ENCODE data around the gene CIAO3. TPM values are rescaled to one million over a fixed set of nuclear protein-coding genes. Genes with fewer than 3 reads are reported as not detected.

CIAO3 gene
- polyA plus RNA-seq, 1 donor from 2014 or later: 57.8 TPM

- H3K4me3 ChIP-seq (ENCODE audit: low read length): no peak overlapping the region
- peaks cover 2% of the 10 kb centered on the region for H3K9me3 ChIP-seq (ENCODE audit: low read length)
- no peaks in the 10 kb centered on the region for H4K20me1 ChIP-seq (ENCODE audit: insufficient read depth)
- H3K27ac ChIP-seq (ENCODE audit: low read length): no peak overlapping the region
- no peak overlapping the region for H2AFZ ChIP-seq (ENCODE audit: low read depth, low read length)
- peak overlapping the region; percentile 29 for H3K9ac ChIP-seq (ENCODE audit: low read length)
- no peaks in the 10 kb centered on the region for H3K27me3 ChIP-seq (ENCODE audit: insufficient read depth, low read depth, low read length)
- no peaks in the 10 kb centered on the region for H3F3A ChIP-seq (ENCODE audit: insufficient read depth, low read length, poor library complexity, severe bottlenecking)
- H3K9me2 ChIP-seq (ENCODE audit: insufficient read depth, low read length): no peaks in the 10 kb centered on the region
- no peak overlapping the region for H3K4me2 ChIP-seq (ENCODE audit: low read length)
- TF ChIP-seq RAD21 (conservative IDR thresholded peaks at IDR 0.05): no peak
- no peak for TF ChIP-seq SMC3 (conservative IDR thresholded peaks at IDR 0.05; ENCODE audit: poor library complexity)
- no peak for TF ChIP-seq MXI1 (conservative IDR thresholded peaks at IDR 0.05; ENCODE audit: poor library complexity, severe bottlenecking)
- TF ChIP-seq CTCF (IDR thresholded peaks at IDR 0.05; ENCODE audit: poor library complexity, severe bottlenecking): no peak
- no peak for TF ChIP-seq EP300 (conservative IDR thresholded peaks at IDR 0.05; ENCODE audit: poor library complexity, severe bottlenecking)
- no peak for TF ChIP-seq REST (IDR thresholded peaks at IDR 0.05; ENCODE audit: borderline replicate concordance)
- TF ChIP-seq TAF1 (IDR thresholded peaks at IDR 0.05; ENCODE audit: low read depth): no peak
- no peak for TF ChIP-seq POLR2AphosphoS5 (IDR thresholded peaks at IDR 0.05)
- TF ChIP-seq EZH2 (IDR thresholded peaks at IDR 0.05; ENCODE audit: borderline replicate concordance, insufficient read depth, low read length, poor library complexity, severe bottlenecking): no peak
- no peaks in the 10 kb centered on the region for H3K36me3 ChIP-seq (ENCODE audit: insufficient read depth, low read length)
- no peaks in the 10 kb centered on the region for H3K79me2 ChIP-seq (replicated peaks; ENCODE audit: insufficient read depth, low read length)
These were observed 10.6 kb upstream of the CIAO3 start for GRCh38 chr16:751152-752006.

GRCh38 chr16:750485-750884, 9.7 kb upstream of the CIAO3 start:
- Histone ChIP-seq H3F3A (ENCODE audit: insufficient read depth, low read length, poor library complexity, severe bottlenecking) (no peaks in the 10 kb centered on the region), H3K4me3 (ENCODE audit: low read length) (no peak overlapping the region), H3K9me2 (ENCODE audit: insufficient read depth, low read length) (no peaks in the 10 kb centered on the region), H3K27me3 (ENCODE audit: insufficient read depth, low read depth, low read length) (no peaks in the 10 kb centered on the region), H3K9ac (ENCODE audit: low read length) (no peak overlapping the region), H3K27ac (ENCODE audit: low read length) (no peak overlapping the region), H4K20me1 (ENCODE audit: insufficient read depth) (no peaks in the 10 kb centered on the region), H2AFZ (ENCODE audit: low read depth, low read length) (no peak overlapping the region), H3K79me2 (replicated peaks; ENCODE audit: insufficient read depth, low read length) (no peaks in the 10 kb centered on the region), H3K4me2 (ENCODE audit: low read length) (no peak overlapping the region), H3K36me3 (ENCODE audit: insufficient read depth, low read length) (no peaks in the 10 kb centered on the region), H3K9me3 (ENCODE audit: low read length) (no peaks in the 10 kb centered on the region)
- TF ChIP-seq MXI1 (conservative IDR thresholded peaks at IDR 0.05; ENCODE audit: poor library complexity, severe bottlenecking) (no peak), POLR2AphosphoS5 (IDR thresholded peaks at IDR 0.05) (no peak), REST (IDR thresholded peaks at IDR 0.05; ENCODE audit: borderline replicate concordance) (no peak), RAD21 (conservative IDR thresholded peaks at IDR 0.05) (no peak), SMC3 (conservative IDR thresholded peaks at IDR 0.05; ENCODE audit: poor library complexity) (no peak), EP300 (conservative IDR thresholded peaks at IDR 0.05; ENCODE audit: poor library complexity, severe bottlenecking) (no peak), CTCF (IDR thresholded peaks at IDR 0.05; ENCODE audit: poor library complexity, severe bottlenecking) (no peak), TAF1 (IDR thresholded peaks at IDR 0.05; ENCODE audit: low read depth) (no peak), EZH2 (IDR thresholded peaks at IDR 0.05; ENCODE audit: borderline replicate concordance, insufficient read depth, low read length, poor library complexity, severe bottlenecking) (no peak)
